Islet precursor cell (in vitro differentiated cells): ENCODE measurements around the gene ODAD4.

Experiments
- DNase-seq: peaks from one replicate; pipeline ENCODE4 v3.0.0-alpha.2; 2018

Gene ODAD4

DNA sequence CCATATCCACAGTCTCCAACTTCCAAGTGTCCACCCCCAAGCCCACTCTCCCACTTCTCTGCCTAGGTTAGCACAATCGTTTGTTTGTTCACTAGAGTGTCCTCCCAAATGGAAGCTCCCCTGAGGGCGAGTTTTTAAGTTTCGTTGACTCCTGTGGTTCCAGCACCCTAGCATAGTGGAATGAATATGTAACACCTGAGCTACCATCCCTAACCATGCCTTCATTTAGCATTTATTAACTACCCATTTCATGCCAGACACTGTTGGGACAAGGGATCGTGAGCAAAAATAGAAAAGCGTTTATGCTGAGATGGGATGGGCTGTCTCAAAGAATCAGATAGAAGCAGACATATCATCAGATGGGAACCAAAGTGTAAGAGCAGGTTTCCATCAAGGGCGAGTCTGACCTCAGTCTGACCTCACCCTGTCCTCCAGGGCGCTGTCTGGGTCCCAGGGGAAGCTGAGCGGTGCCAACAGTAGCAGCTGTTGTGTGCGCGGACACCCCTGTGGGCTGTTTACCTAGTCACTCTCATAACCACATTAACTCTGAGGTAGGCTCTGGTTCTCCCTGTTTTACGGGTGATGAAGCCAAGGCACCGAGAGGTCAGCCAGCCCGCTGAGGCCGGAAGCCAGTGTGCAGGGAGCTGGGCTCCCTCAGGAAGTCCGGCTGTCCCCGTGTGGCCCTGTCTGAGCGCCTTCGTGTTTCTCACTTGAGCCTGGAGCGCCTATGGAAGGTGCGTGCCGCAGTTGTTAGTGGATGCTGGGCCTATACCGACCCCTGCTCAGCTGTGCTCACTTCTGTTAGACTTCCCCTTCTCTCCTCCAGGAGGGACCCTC is 42.4 kb downstream of the ODAD4 start:
- DNase-seq = peak; percentile 57

DNA sequence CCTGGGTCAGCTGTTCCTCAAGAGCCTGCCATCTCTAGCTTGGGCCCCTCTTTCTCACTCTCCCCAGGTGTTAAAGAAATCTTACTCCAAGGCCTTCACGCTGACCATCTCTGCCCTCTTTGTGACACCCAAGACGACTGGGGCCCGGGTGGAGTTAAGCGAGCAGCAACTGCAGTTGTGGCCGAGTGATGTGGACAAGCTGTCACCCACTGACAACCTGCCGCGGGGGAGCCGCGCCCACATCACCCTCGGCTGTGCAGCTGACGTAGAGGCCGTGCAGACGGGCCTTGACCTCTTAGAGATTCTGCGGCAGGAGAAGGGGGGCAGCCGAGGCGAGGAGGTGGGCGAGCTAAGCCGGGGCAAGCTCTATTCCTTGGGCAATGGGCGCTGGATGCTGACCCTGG is 43.0 kb downstream of the ODAD4 start:
- DNase-seq = no peak

DNA sequence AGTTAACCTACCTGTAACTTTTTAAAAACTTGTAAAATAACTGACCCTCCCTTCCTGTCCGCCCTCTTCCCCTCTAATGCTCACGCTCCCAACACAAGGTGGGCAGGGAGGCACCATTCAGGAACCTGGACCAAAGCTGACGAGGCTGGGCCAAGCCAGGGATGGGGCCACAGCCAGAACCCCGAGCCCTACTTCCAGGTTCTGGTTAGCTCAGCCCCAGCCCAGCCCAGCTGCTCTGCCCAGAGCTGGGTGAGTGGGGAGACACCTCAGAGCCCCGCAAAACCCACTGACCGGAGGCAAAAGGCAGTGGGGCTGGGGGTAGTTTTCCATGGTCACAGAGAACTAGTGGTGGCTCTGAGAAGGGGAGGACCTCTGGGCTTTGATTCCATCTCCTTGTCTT is 43.6 kb downstream of the ODAD4 start:
- no peak for DNase-seq

DNA sequence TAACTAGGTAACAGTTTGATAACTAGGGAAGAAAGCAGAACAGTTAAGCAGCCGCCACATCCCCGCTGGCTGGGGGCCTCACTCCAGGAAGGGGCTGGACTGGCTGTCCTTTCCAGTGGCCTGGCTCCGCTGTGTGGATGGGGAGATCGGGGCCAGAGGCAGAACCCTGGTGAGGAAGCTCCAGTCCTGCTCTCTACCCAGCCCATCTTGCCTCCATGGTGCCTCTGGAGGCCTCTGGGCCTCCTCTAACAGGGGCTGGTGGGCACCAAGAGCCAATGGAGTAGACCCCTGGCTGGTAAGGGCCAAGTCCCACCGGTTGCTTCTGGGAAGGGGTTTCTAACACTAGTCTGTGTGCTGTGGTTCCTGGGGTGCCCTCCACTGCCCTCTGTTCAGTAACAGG is 44.2 kb downstream of the ODAD4 start:
- DNase-seq = no peak

DNA sequence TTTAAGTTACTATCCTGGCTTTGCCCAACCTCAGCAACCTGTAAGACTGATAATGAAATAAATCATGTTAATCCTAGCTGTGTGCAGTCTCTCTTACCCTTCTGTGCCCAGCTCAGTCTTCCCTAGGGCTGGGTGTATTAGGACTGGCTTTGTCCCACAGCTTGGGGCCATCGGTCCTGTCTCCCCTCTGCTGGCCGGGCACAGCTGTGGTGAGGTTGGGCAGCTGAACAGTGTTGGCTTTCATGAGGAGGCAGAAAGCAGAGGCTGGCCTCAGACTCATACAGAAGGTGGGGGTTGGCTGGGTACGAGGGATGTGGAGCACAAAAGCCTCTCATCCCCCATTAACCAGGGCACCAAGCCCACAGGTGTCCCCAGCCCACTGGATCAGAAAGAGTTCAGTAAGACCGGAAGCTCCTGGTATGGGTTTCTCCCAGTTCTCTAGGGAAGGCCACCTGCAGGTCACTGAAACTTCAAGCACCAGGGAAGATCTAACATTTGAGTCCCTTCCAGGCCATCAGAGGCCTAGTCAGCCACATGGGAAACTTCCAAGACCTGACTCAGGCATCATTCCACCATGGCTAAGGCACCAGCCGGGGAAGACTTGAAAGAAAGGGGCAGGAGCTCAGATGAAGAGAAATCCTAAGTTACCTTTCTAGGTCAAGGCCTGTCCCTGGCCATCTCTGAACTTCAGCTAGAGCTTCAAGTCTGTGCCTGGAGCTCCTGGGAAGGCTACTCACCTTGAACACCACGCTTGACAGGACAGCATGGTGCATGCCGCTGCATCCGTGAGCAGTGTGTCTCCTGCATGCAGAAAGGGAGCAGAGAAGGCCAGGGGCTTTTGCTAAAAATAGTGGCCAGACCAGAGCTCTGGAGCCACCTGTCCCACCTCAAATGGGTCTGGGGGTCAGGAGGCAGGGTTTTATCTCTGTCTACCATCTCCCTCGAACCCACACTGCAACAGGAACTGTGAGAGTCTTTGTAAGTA is 45.0 kb downstream of the ODAD4 start:
- DNase-seq = no peak

DNA sequence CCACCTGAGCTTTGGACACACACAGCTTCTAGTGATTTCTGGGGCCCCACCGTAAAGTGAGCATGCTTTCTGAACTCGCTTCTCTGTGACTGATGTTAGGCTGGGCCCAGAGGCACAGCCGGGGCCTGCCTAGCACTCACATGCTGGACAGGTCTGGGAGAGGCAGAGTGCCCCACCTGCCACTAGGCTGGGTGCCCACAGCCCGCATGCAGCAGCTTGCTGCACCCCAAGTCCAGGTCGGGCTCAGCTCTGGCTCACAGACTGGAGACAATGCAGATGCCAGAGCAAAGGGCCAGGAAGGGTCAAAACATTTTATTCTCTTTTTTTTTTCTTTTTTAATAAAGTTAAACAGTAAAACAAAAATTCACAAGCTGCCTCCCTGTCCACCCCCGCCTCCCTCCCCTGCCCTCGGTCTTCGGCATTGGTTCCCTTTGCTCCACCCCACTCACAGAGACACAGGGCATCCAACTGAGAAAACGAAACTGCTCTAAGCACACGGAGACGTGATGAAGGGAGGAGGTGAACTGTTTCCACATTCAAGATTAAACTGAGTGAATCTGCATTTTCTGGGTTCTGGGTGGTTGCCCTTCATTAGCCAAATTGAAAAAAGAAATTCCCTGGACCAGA is 45.8 kb downstream of the ODAD4 start:
- no peak for DNase-seq

DNA sequence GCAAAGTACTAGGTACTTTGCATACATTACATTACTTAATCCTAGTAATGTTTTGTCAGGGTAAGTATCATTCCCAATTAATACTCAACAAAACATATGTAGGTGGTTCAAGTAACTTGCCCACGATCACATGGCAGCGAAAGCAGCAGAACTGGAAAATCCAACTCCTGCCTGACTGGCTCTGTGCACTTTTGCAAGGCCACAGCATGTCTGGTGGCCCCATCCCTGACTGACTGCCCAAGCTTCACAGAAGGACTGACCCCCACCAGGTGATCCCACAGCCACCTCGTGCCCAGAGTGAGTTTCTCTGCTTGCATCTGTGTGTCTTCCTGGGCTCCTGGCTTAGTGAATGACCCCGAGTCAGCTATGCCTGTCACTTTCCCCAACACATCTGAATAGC is 47.6 kb downstream of the ODAD4 start:
- DNase-seq = no peak

DNA sequence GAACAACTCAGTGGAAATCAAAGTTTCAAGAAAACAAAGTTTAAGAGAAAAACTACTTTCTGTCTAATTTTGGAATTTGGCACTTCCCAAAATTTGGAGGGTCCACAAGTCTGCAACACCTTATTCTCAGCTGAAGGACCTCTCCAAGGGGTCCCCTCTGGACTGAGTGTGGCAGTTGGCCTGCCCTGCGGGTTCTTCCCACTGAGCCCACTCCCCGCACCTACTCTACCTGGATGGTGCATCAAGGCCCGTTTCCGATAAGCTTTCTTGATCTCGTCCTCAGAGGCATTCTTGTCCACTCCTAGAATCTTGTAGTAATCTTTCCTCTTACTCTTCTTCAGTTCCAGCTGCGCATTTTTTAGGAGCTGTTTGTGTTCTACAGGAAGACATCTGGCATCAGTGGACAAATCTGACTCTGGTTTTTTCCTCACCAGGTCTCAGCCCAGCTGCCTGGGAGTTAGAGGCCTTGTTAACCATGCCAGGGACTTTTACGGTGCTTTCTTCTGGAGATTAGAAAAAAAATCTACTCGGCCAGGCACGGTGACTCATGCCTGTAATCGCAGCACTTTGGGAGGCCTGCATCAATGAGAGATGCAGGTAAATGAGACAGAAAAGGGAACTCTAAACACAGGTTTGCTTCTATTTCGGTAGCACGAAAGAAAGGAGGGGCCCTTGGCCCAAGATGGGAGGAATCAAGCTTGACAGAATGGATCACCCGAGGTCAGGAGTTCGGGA is 51.8 kb downstream of the ODAD4 start:
- peak; percentile 90 for DNase-seq

DNA sequence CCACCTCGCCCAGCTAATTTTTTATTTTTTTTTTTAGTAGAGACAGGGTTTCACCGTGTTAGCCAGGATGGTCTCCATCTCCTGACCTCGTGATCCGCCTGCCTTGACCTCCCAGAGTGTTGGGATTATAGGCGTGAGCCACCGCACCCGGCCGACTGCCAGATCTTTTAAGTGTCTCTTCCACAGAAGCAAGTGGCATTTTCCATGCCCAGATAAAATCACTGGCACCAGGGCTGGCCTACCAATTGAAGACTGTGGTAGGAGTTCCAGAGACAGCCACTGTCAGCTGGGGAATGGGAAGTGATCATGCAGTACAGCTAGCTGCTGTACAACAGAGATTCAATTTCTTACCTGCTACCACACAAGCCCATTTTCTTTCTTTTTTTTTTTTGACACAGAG is 54.0 kb downstream of the ODAD4 start:
- DNase-seq = no peak

DNA sequence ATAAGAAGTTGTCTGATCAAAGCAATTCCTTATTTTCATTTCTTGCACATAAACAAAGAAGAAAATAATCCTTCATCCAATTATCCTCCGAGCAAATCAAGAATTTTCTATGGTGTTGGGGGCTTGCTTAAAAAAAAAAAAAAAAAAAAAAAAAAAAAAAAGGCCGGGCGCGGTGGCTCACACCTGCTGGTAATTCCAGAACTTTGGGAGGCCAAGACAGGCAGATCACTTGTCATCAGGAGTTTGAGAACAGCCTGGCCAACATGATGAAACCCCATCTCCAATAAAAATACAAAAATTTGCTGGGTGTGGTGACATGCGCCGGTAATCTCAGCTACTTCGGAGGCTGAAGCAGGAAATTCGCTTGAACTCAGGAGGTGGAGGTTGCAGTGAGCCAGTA is 55.5 kb downstream of the ODAD4 start:
- no peak for DNase-seq

DNA sequence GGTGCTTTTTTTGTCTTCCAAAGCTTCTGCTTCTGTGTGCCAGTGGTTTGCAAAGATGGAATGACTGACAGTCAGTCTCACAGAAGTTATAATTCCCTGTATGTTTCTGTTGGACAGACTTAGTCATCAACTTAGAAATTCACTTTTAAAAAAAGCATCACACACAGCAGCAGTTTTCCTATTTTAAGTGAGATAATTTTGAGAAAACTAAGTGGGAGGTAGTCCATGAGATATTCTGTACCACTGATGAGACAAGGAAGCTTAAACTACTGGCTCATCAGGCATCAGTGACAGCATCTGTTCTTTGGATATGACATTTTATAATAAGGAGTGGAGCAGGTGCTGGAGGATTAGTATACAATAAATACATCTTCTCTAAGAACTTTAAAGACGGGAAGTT is 56.2 kb downstream of the ODAD4 start:
- no peak for DNase-seq

DNA sequence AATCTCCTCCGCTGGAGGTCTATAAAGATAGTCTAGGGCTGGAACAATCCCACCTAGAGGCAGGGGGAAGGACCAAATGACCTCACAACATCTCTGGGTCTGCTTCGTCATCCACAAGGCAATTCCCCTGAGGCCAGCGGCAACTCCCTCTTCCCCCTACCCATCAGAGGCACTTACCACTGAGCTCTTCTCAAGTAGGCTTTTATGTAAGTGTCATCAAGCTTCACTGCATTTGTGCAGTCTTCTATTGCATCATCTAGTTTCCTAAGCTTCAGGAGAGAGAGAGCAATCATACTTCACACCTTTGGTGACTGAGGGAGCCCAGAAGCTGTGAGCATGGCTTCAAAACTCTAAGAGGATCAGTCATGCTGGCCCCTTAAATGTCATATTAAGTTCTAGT is 57.2 kb downstream of the ODAD4 start:
- DNase-seq = peak; percentile 65

DNA sequence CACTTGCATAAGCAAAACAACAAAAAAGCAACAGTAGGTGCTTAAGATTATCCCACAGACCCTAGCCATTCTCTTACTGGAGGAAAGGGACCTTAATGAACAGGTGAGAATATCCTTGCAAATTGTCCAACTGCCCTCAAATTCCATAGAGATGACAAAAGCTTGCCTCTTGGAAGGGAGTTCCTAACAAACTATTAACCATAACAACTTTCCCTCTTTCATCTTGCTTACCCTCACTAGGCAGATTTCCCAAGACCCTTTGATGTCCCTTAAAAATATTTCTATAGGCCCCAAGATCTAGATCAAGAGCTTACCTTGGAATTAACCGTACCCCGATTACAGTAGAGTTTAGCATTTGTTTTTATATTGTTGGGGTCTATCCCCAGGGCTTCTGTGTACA is 58.0 kb downstream of the ODAD4 start:
- DNase-seq = no peak

DNA sequence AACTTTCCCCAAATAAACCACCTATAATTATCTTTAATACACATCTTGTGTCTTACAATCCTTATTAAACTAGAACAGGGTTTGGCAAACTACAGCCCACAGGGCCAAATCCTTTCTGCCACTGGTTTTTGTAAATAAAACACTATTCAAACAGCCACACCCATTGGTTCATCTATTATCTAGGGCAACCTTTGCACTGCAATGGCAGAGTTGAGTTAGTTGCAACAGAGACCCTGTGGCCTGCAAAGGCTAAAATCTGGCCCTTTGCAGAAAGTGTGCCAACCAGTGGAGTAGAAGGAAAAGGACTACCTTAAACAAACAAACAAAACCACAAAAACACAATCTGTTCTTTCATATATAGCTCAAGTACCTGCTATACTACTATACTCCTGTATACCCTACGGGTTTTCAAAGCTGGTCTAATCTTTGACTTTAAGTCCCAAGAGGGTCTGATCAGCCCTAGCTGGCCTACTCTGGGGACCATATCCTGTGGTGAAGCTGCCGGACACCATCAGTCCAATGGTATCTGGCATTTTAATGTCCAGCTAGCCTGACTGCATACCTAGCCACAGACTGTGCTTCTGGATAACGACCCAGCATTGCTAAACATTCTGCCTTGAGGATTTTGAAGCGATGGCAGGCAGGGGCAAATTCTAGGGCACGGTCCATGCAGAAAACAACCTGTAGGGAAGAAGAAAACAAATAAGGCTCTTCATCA is 59.4 kb downstream of the ODAD4 start:
- no peak for DNase-seq

DNA sequence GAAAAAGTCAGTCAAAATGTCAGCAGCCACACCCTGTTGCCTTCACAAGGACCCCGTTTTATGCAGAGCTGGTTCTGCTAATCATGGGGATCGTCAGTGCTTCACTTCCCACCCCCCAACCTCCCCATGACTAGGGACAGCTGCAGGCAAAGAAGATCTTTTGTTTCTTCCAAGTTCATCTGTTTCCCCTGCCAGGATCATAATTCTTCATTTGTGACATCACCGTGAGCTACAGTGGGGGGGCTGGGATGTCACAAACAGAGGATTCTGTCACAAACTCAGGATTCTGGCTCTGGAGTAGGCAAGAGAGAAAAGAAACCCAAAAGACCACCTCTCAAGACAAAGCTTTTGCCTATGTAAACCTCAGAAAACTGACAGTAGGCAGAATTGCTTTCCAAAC is 62.2 kb downstream of the ODAD4 start:
- DNase-seq = no peak

DNA sequence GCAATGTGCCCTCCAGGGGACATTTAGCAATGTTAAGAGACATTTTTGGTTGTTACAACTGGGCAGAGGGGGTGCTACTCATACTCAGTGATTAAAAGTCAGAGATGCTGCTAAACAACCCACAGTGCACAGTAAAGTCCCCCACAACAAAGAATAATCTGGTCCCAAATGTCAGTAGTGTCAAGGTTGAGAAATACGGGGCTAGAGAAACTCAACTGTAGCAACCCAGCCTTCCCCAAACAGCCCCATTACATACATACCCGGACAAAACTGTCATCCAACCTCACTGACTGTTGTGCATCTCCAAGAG is 66.4 kb downstream of the ODAD4 start:
- DNase-seq = no peak

DNA sequence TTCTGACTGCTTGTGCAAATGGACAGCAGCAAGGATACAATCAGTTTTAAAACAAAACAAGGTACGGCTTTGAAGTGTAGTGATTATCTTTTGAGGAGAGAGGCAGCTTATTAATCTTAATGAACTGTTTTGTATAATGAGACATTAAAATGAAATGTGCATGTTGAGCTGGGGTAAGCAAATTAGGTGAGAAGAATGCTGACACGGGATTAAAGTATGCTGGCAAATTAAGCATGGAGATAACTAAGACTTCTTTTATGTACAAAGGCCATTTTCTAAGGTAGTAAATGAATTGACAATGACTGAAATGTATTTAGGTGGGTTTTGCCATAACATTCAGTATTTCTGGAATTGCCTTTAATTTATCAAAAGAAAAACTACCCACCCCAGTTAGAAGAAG is 68.1 kb downstream of the ODAD4 start:
- DNase-seq = no peak

DNA sequence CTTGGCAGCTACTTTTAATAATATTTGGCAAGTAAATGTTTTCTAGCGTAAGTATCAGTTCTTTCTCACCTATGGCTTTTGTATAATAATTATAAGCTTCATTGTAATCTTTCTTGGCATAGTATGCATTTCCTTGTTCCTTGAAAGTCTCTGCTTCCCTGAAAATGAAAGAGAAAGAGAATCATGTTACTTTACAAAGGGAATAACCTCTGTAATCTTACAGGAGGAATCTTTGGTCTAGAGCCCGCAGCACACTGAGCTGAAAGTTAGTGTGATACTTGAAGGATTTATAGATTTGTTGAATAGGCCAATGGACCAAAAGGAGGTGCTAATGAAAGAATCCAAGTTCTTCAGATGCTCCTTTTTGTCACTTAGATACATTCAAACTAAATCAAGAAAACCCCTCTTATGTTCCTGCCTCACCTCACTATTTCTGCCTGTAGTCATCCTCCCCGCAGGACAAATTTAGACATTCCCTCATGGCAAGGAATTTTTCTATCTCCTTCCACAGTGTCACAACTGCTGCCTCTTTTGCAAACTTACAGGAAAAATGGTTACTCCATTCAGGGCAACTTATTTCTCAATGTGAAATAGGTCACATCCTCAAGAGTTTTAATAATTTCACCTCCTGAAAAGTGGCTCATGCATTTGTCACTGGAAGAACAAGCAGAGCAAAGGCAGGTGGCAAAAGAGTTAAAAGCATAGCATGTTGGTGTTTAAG is 70.2 kb downstream of the ODAD4 start:
- no peak for DNase-seq

DNA sequence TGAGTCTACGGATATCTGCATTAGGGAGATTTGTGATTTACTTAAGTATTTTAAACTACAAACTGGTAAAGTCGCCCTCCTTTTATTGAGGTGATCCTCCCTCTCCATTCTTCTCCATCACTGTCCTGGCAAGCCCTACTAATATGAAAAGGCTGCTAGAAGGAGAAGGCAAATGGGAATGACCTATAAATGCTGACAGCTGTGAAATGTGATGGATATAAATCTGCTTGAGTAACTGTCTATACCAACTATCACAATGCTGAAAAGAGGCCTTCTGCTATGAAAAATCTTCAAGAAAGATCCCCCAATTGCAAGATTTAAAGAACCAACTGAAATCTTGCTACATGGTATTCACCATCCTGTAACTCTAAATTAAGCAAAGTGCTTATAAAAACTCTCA is 71.3 kb downstream of the ODAD4 start:
- no peak for DNase-seq

DNA sequence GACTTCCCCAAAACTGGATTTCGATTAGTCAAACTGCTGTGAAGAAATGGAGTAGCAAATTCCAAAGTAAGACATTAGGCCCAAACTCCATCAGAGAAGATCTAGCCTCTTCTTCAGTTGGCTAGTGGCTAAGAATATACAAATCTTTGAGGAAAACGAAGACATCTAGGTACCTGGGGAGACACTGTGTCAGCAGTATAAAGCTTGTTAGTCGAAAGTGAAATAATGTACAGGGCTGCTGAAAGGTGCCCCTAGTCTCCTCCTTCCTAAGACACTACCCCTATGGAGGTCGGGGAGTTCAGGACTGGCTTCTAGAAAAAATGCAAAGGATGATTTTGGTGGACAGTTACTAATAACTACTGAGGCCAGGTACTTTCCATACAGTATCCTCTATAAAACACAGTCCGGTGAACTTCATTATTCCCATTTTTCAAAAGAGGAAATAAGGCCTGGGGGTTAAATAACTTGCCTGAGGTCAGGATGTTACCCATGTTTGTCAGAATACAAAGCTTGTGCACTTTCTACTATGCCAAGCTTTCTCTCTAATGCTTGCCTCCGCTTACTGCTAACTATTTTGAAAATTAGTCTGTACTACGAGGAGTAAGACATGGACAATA is 71.9 kb downstream of the ODAD4 start:
- no peak for DNase-seq

DNA sequence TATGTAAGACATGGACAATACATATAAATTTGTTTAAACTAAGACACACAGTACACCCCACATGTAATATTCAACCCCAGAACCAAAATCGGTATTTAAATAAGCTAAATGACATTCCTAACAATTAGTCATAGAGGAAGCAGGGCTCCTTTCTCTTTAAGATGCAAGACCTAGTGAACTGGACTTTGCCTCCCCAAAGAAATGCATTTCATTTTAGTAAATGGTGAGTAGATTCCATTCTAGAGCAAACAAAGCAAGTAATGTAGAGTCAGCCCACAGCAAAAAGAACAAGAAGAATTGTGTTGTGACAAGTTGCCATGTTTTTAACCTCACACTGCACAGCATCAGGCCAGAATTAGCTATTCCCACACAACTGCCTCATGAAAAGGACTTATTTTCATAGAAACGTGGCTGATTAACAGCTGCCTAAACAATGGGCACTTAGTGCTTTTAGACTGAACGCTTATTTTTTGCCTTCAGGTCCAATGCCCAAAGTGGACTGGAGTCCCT is 72.4 kb downstream of the ODAD4 start:
- DNase-seq = no peak
